ENCODE results near the gene LRRC74B. TPM values are rescaled to one million over a fixed set of nuclear protein-coding genes. Genes with fewer than 3 reads are reported as not detected.

Gene LRRC74B
- total RNA-seq, 2 donors from 2014 or later: not detected

GRCh38 chr22:21012446-21013407, 33.0 kb upstream of the LRRC74B start:
- no peak for DNase-seq
- no peak for ATAC-seq
- intact Hi-C loops (cut with DNase I): no loop called here

GRCh38 chr22:21013657-21014201, 32.0 kb upstream of the LRRC74B start:
- DNase-seq: no peak
- ATAC-seq: no peak
- intact Hi-C loops (cut with DNase I): no loop called here

GRCh38 chr22:21014202-21014725, 31.5 kb upstream of the LRRC74B start:
- ATAC-seq (peak; percentile 93 to 95), DNase-seq (peak; percentile 94)
- intact Hi-C loops (cut with DNase I): no loop called here

DNA sequence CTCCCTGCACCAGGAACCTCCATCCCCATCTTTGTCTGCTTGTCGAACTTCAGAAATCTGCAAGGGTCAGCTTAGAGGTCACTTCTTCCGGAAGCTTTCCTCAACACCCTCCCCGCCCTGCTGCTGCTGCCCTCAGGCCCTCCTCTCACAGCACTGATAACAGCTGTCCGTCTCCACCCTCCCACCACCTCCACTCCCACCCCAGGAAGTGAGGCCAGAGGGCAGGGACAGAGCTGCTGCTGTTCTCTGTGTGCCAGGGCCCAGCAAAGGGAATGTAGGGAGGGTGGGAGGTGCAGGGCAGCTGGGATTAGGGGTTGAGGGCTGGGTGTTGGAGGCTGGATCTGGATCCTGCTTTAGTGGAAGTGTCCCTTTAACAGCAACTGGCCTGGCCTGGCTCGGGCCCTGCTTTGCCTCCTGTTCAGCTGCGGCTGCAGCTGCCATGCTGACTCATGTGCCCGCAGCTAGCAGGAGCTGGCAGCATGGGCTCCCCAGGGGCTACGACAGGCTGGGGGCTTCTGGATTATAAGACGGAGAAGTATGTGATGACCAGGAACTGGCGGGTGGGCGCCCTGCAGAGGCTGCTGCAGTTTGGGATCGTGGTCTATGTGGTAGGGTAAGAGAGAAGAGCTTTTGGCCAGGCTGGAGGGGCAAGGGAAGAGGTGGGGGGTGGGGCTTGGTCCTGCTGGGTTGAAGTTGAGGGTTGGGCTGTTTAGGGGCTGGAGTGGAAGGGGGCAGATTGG, 30.9 kb upstream of the LRRC74B start, which contains the start of gene P2RX6:
TSS of gene P2RX6 (plus strand) at position 440 of the 740 bp plus-strand sequence. CDS start at position 450, 10 bp downstream.
- DNase-seq (peak; percentile 65), ATAC-seq (peak; percentile 70 to 80)
- intact Hi-C loops (cut with DNase I): no loop called here

DNA sequence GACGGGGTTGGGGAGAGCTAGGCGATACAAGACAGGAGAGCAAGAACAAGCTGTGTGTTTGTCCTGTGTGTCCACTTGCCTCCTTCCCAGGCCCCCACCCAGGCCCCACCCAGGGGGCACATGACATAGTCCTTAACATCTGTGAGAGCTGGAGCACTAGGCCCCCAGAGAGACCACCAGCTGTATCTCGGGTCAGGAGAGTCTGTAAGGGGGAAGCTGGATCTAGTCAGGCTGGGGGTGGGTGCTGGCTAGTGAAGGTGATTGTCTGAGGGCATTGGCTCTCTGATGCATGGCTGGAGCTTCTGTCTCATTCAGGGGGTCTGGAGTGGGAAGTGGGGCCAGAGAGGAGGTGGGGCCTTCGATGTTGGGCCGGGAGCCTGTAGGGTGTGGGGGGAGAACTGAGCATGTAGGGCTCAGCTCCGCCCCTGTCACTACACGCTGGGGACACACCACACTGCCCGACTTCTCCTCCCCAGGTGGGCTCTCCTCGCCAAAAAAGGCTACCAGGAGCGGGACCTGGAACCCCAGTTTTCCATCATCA, 30.2 kb upstream of the LRRC74B start:
- ATAC-seq (no peak), DNase-seq (no peak)
- intact Hi-C loops (cut with DNase I): no loop called here

DNA sequence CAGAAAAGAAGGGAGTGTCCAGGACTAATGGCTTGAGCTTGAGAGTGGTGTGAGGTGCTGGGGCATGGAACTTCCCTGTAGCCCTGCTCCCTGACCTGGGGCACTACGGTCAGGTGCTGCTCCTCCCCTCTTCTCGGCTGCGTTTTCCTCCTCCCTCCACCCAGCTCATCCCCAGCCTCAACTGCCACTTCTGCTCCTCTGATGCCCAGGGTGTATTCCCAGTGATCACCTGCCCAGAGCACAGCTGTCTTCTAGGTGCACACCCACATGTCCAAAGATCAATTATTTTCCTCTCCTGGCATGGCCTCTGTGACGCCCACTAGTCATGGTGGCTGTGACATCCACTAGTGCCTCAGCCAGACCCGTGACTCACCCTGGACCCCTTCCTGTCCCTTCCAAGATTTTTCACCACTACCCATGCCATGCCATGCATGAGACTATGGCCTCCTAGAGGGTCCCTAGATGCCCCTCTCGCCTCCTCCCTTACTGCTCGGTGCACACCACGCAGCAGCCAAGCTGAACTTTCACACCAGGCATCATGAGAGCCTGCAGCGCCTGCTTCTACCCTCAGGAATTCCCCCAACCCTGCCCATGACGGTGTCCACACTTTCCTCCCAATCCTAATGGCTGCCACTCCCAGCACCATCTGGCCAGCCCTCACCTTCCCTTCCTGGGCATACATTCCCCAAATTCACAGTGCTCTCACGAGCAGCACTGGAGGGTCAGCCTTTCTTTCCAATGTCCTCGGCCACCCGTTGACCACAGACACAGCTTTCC, 28.9 kb upstream of the LRRC74B start:
- ATAC-seq (no peak), DNase-seq (no peak)
- intact Hi-C loops (cut with DNase I): no loop called here

DNA sequence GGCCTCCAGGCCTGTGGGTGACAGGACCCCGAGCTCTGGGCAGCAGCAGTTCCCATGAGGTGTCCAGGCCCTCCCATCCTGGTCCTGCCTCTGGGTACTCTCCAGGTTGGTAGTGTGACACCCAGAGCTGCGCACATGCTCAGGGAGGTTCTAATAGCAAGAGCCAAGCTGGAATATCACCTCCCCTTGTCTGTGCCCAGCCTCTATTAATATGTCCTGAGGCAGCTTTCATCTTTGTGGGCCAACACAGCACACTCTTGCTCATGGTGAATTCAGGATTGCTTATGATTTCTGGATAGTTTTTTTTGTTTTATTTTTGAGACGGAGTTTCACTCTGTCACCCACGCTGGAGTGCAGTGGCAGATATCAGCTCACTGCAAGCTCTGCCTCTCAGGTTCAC, 27.4 kb upstream of the LRRC74B start:
- no peak for ATAC-seq
- no peak for DNase-seq
- intact Hi-C loops (cut with DNase I): no loop called here

DNA sequence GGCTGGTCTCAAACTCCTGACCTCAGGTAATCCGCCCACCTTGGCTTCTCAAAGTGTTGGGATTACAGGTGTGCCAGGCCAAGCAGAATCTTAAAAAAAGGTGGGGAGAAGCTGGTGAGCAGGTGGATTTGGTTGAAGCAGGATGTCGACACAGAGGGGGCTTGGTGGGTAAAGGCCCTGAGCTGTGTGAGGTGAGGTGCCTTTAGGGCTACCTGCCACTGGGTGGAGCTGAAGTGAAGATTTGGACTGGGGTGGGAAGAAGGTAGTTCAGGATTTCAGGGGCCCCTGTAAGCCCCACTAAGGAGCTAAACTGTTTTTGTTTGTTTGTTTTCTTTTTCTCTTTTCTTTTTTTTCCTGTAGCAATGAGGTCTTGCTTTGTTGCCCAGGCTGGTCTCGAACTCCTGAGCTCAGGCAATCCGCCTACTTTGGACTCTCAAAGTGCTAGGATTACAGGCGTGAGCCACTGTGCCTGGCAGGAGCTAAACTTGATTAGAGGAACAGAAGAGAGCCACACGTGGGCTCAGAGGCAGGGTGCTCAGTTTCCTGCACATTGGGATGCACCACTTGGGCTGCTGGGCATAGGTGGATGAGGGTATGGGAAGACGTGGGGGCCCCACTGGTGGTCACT, 24.8 kb upstream of the LRRC74B start:
- no peak for ATAC-seq
- DNase-seq: no peak
- intact Hi-C loops (cut with DNase I): no loop called here

GRCh38 chr22:21022507-21022906, 23.2 kb upstream of the LRRC74B start:
- DNase-seq (no peak), ATAC-seq (no peak)
- intact Hi-C loops (cut with DNase I): no loop called here

DNA sequence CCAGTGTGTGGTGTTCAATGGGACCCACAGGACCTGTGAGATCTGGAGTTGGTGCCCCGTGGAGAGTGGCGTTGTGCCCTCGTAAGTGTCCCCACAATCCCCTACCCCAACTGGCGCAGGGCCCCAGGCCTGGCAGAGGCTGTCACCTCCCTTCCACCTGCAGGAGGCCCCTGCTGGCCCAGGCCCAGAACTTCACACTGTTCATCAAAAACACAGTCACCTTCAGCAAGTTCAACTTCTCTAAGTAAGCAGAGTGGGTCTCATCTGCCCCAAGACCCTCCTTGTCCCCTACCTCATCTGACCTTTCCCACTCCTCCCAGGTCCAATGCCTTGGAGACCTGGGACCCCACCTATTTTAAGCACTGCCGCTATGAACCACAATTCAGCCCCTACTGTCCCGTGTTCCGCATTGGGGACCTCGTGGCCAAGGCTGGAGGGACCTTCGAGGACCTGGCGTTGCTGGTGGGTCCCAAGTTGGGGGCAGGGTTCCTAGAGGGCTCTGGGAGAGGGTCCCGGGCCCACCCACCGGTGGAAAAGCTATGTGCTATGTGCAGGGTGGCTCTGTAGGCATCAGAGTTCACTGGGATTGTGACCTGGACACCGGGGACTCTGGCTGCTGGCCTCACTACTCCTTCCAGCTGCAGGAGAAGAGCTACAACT, 22.7 kb upstream of the LRRC74B start:
- intact Hi-C loops (cut with DNase I): no loop called here
- DNase-seq: no peak
- no peak for ATAC-seq

DNA sequence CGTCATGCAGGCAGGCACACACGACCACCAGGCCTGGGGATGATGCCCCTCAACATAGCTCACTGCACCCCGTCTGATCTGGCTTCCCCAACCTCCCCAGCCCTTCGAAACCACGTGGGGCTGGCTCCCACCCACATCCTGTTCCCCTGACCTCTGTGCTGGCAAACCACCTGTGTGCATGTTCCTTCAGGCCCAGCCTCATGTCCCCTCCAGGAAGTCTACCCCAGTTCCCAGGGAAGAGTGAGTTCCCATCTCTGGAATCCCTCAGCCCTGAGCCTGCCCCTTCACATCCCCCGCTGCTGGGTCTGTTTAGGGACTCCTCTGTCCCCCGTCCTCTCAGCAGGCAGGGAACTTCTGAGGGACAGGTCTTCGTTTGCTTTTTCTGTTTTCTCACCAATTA, 20.5 kb upstream of the LRRC74B start:
- DNase-seq (no peak), ATAC-seq (no peak)
- intact Hi-C loops (cut with DNase I): no loop called here

GRCh38 chr22:21025763-21026755, 19.7 kb upstream of the LRRC74B start:
- DNase-seq (no peak), ATAC-seq (no peak)
- intact Hi-C loops (cut with DNase I): no loop called here

DNA sequence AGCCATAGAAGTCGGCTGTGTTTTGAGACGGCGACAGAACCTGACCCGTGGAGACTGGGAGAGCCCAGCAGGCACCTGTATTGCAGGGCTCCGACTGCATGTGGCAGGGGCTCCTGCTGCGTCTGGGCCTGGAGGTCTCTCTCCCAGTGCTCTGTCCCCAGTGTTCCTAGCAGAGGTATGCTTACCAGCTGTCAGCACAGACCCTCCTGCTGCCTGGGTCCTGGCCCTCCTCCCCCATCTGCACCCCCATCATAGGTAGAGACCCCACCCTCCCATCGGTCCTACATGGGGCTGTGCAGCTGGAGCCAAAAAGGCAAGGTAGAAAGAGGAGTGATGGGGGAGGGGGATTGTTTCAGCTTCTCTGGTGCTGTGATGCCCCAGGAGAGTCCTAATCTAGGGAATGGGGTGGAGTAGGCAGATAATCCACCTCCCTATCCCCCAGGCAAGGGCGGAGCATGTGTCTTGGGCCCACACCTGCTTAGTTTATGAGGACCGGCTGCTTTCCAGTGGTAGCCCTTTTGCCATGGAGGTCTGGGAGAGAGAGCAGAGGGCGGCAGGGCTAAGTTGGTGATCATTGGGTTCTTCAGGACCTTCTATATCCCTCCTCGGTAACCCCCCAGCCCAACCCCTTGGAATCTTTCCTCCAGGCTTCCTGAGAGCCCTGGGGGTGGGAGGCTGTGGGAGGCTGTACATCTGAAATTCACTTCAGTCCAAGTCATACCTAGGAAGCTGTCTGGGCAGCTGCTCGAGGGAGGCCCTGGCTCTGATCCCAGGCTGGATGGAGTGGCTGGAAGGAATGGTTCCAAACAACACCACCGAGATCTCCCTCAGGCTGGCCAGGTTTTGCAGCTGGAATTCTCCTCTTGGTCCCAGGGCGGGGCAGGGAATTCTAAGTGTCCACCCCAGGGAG, 18.7 kb upstream of the LRRC74B start:
- ATAC-seq (peak; percentile 21 to 75), DNase-seq (peak; percentile 40)

DNA sequence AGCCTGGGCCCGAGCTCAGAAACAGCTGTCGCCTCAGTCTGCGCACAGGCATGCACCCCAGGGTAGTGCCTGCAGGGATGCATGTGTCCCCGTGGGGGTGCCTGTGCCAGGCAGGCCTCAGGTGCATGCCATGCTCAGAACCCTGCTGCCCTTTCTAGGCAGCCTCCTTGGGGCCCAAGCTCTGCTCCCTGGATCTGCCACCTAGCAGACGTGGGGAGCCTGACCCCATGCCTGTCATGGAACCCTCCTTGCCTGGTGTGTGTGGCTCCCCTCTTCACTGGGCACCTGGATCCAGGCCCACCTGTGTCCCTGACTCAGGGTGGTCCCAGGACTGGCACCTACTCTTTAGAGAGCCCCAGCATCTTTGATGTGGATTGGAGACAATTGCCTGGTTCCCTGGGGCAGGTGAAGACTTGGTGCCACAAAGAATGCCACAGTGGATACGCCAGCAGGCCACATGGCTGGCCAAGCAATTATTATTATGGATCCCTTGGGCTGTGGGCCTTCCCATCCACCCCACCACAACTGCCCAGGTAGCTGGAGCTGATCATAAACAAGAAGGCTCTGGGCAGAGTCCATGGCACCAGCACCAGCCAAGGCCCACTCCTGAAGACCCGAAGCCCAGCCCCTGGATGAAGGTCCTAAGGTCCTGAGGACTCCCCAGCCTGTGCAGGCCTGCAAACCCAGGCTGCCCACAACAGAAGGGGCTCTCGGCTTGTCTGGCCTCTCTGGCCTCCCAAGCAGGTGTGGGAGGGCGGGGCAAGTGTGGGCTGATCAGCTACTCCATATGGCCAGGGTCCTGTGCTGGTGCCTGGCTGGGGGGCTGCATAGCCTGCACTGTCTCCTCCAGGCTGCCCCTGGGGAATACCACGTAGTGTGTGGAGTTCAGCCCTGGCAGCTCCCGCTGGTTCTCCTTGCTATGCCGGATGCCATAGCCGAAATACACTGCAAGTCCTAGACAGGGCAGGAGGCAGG, 17.2 kb upstream of the LRRC74B start:
- intact Hi-C loops (cut with DNase I): no loop called here
- no peak for ATAC-seq
- DNase-seq: no peak

More for the DNA sequence above, 18.7 kb upstream of the LRRC74B start:
- intact Hi-C loops (cut with DNase I): no loop called here
